ENCODE results near the gene CUTA. TPM values are rescaled to one million over a fixed set of nuclear protein-coding genes. Genes with fewer than 3 reads are reported as not detected.
"Not testable (repeated sequence)": the region's sequence is repeated elsewhere in the genome, so short reads cannot be mapped to it uniquely, and the experiment has no call there.

Gene CUTA
- total and polyA plus RNA-seq, 4 donors, result 88.7 to 275 (median 128) TPM

GRCh38 chr6:33404884-33405283, 13.0 kb downstream of the CUTA start:
- H3K9me3 ChIP-seq (ENCODE audit: control insufficient read depth in 4 of 4, insufficient read depth in 3 of 4, low read length in 3 of 4), result no peaks in the 10 kb centered on the region
- no peak overlapping the region for H3K9ac ChIP-seq (ENCODE audit: insufficient read depth in 1 of 2, low read length in 2 of 2)
- no peak overlapping the region for H3K4me3 ChIP-seq
- no peak overlapping the region for H3K27ac ChIP-seq (ENCODE audit: low read depth in 1 of 2, low read length in 1 of 2)
- H3K36me3 ChIP-seq (ENCODE audit: control insufficient read depth in 4 of 4, insufficient read depth in 4 of 4, low read length in 4 of 4), result peaks cover 0 to 30% (median 10%) of the 10 kb centered on the region in 4 donors
- no peaks in the 10 kb centered on the region for H3K27me3 ChIP-seq (ENCODE audit: control insufficient read depth in 3 of 3, insufficient read depth in 3 of 3, low read length in 2 of 3)
- no peak for TF ChIP-seq CTCF (IDR thresholded peaks at IDR 0.05; ENCODE audit: control extremely low read depth, extremely low read depth)
- DNase-seq (no peak), ATAC-seq (ENCODE audit: insufficient read depth, low FRiP score) (no peak)
- H3K4me1 ChIP-seq (ENCODE audit: control insufficient read depth in 5 of 5, insufficient read depth in 5 of 5, low read length in 5 of 5), result no peaks in the 10 kb centered on the region
- WGBS, 2 donors, result 91 to 96% methylated on average over 17 of the region's 17 CpGs

DNA sequence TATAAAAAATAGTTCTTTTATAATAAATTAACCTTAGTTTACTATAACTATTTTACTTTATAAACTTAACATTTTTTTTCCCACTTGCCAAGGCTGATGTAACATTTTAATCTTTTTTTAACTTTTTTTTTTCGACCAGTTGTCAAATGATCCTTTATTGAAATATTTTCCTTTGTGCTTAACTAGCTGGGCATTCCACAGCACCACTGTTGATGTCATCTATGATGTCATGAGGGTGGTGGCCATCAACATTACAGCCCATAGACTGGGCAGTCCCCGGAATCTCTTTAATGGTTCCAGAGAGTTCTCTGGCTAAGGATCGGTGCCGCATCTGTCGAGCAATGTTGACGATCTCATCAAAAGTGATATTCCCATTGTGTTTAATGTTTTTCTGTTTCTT, 18.0 kb downstream of the CUTA start:
- not testable (repeated sequence) for H3K27me3 ChIP-seq (ENCODE audit: control insufficient read depth in 3 of 3, insufficient read depth in 3 of 3, low read length in 2 of 3); ATAC-seq (ENCODE audit: insufficient read depth, low FRiP score); DNase-seq; H3K27ac ChIP-seq (ENCODE audit: low read depth in 1 of 2, low read length in 1 of 2); H3K4me3 ChIP-seq; H3K9me3 ChIP-seq (ENCODE audit: control insufficient read depth in 4 of 4, insufficient read depth in 3 of 4, low read length in 3 of 4); H3K9ac ChIP-seq (ENCODE audit: insufficient read depth in 1 of 2, low read length in 2 of 2); H3K4me1 ChIP-seq (ENCODE audit: control insufficient read depth in 5 of 5, insufficient read depth in 5 of 5, low read length in 5 of 5)
- WGBS, 2 donors, result 94 to 99% methylated on average over 6 of the region's 6 CpGs
- peaks cover 0 to 19% (median 6%) of the 10 kb centered on the region in 4 donors for H3K36me3 ChIP-seq (ENCODE audit: control insufficient read depth in 4 of 4, insufficient read depth in 4 of 4, low read length in 4 of 4)

- not testable (repeated sequence) for H3K4me1 ChIP-seq (ENCODE audit: control insufficient read depth in 5 of 5, insufficient read depth in 5 of 5, low read length in 5 of 5); H3K9me3 ChIP-seq (ENCODE audit: control insufficient read depth in 4 of 4, insufficient read depth in 3 of 4, low read length in 3 of 4); H3K27ac ChIP-seq (ENCODE audit: low read depth in 1 of 2, low read length in 1 of 2); H3K9ac ChIP-seq (ENCODE audit: insufficient read depth in 1 of 2, low read length in 2 of 2); H3K4me3 ChIP-seq; DNase-seq; ATAC-seq (ENCODE audit: insufficient read depth, low FRiP score); H3K27me3 ChIP-seq (ENCODE audit: control insufficient read depth in 3 of 3, insufficient read depth in 3 of 3, low read length in 2 of 3); H3K36me3 ChIP-seq (ENCODE audit: control insufficient read depth in 4 of 4, insufficient read depth in 4 of 4, low read length in 4 of 4)
- 97% methylated on average over 3 of the region's 3 CpGs for WGBS, 2 donors
These were observed 19.3 kb downstream of the CUTA start for GRCh38 chr6:33398601-33399000.

DNA sequence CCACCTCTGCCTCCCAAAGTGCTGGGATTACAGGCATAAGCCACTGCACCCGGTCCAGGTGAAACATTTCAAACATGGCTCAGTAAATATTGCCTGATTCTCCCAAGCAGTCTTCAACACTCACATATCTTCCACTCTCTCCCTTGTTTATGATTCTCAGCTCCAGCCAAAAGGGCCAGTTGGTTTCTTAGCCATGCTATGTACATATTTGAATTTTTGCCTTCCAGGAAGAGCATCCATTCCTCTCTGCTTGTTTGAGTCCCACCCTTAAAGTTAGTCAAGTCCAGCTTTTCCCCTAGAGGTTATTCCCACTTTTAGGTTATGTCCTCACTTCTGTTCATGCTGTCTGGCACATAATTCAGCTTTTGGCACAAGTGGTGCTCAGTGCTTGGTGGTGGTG, 20.4 kb downstream of the CUTA start:
- WGBS, 2 donors, result 85 to 89% methylated on average over 1 of the region's 1 CpG
- ATAC-seq (ENCODE audit: insufficient read depth, low FRiP score), result no peak
- H3K36me3 ChIP-seq (ENCODE audit: control insufficient read depth in 4 of 4, insufficient read depth in 4 of 4, low read length in 4 of 4), result no peaks in the 10 kb centered on the region

More for the DNA sequence above, 20.4 kb downstream of the CUTA start:
- no peak for DNase-seq
- no peaks in the 10 kb centered on the region for H3K27me3 ChIP-seq (ENCODE audit: control insufficient read depth in 3 of 3, insufficient read depth in 3 of 3, low read length in 2 of 3)
- no peak for TF ChIP-seq CTCF (IDR thresholded peaks at IDR 0.05; ENCODE audit: control extremely low read depth, extremely low read depth)
- H3K4me1 ChIP-seq (ENCODE audit: control insufficient read depth in 5 of 5, insufficient read depth in 5 of 5, low read length in 5 of 5), result peaks cover 0 to 11% (median 2%) of the 10 kb centered on the region in 5 donors
- no peaks in the 10 kb centered on the region for H3K9me3 ChIP-seq (ENCODE audit: control insufficient read depth in 4 of 4, insufficient read depth in 3 of 4, low read length in 3 of 4)
- H3K27ac ChIP-seq (ENCODE audit: low read depth in 1 of 2, low read length in 1 of 2), result no peak overlapping the region
- H3K4me3 ChIP-seq, result no peak overlapping the region
- no peak overlapping the region for H3K9ac ChIP-seq (ENCODE audit: insufficient read depth in 1 of 2, low read length in 2 of 2)

Measured in lung (tissue), 12 donors.